Parathyroid adenoma (tissue), 2 donors: ENCODE results near the gene EEF1AKMT2.
"Not testable (repeated sequence)": the region's sequence is repeated elsewhere in the genome, so short reads cannot be mapped to it uniquely, and the experiment has no call there.

Experiments
- H2AFZ ChIP-seq: fragments of 300-600 bp; sonication (generic); one replicate; pipeline ENCODE4 v1.7.0; 2017; ENCODE audit warnings: antibody characterized with exemption, mild to moderate bottlenecking
- H3K27ac ChIP-seq: fragments of 300-600 bp; sonication (generic); one replicate; pipeline ENCODE4 v1.7.0; 2017
- H3K27me3 ChIP-seq: fragments of 300-600 bp; sonication (generic); one replicate; pipeline ENCODE4 v1.7.0; 2017; ENCODE audit warnings: low read length; ENCODE audit not compliant: control insufficient read depth, insufficient read depth
- H3K36me3 ChIP-seq: fragments of 300-600 bp; sonication (generic); one replicate; pipeline ENCODE4 v1.7.0; 2017; ENCODE audit warnings: low read length; ENCODE audit not compliant: control insufficient read depth, insufficient read depth
- H3K4me1 ChIP-seq: fragments of 300-600 bp; sonication (generic); one replicate; pipeline ENCODE4 v1.7.0; 2017; ENCODE audit warnings: control low read depth
- H3K4me2 ChIP-seq: fragments of 300-600 bp; sonication (generic); one replicate; pipeline ENCODE4 v1.7.0; 2017; ENCODE audit warnings: low read length
- H3K4me3 ChIP-seq: fragments of 300-600 bp; sonication (generic); one replicate; pipeline ENCODE4 v1.7.0; 2017; ENCODE audit warnings: low read depth, low read length
- H3K79me2 ChIP-seq: fragments of 300-600 bp; sonication (generic); one replicate; pipeline ENCODE4 v1.7.0; 2017; ENCODE audit warnings: control low read depth
- H3K9ac ChIP-seq: fragments of 300-600 bp; sonication (generic); one replicate; pipeline ENCODE4 v1.7.0; 2017; ENCODE audit warnings: mild to moderate bottlenecking
- H3K9me3 ChIP-seq: fragments of 300-600 bp; sonication (generic); one replicate; pipeline ENCODE4 v1.7.0; 2017; ENCODE audit warnings: low read length; ENCODE audit not compliant: control insufficient read depth
- CTCF ChIP-seq: fragments of 300-600 bp; sonication (generic); IDR thresholded peaks from one replicate; pipeline ENCODE4 v1.7.0; 2017; ENCODE audit warnings: antibody characterized with exemption, mild to moderate bottlenecking
- donor health status: primary hyperparathyroidism.

EEF1AKMT2 gene

GRCh38 chr10:124798781-124799180 is 7.1 kb upstream of the EEF1AKMT2 start:
- Histone ChIP-seq H3K9ac (no peak overlapping the region), H3K36me3 (no peaks in the 10 kb centered on the region), H3K79me2 (peaks cover 13% of the 10 kb centered on the region), H3K27me3 (no peaks in the 10 kb centered on the region), H3K9me3 (no peaks in the 10 kb centered on the region), H3K4me2 (no peak overlapping the region), H3K4me1 (peaks cover 3% of the 10 kb centered on the region), H3K27ac (no peak overlapping the region), H2AFZ (no peak overlapping the region), H3K4me3 (no peak overlapping the region)
- no peak for TF ChIP-seq CTCF

- H3K9me3 ChIP-seq = no peaks in the 10 kb centered on the region
- no peak overlapping the region for H3K27ac ChIP-seq
- no peaks in the 10 kb centered on the region for H3K36me3 ChIP-seq
- no peak overlapping the region for H3K4me2 ChIP-seq
- H2AFZ ChIP-seq = no peak overlapping the region
- H3K9ac ChIP-seq = no peak overlapping the region
- H3K79me2 ChIP-seq = peaks cover 13% of the 10 kb centered on the region
- H3K27me3 ChIP-seq = no peaks in the 10 kb centered on the region
- no peak for TF ChIP-seq CTCF
- H3K4me1 ChIP-seq = peaks cover 3% of the 10 kb centered on the region
- no peak overlapping the region for H3K4me3 ChIP-seq
Measured at GRCh38 chr10:124798364-124798763, 6.7 kb upstream of the EEF1AKMT2 start.

GRCh38 chr10:124792998-124793352 is 1.3 kb upstream of the EEF1AKMT2 start:
- no peak overlapping the region for H2AFZ ChIP-seq
- H3K27ac ChIP-seq = no peak overlapping the region
- no peak overlapping the region for H3K4me3 ChIP-seq
- no peak overlapping the region for H3K9ac ChIP-seq
- no peaks in the 10 kb centered on the region for H3K27me3 ChIP-seq
- H3K9me3 ChIP-seq = no peaks in the 10 kb centered on the region
- H3K36me3 ChIP-seq = no peaks in the 10 kb centered on the region
- no peak overlapping the region for H3K4me2 ChIP-seq
- H3K4me1 ChIP-seq = no peaks in the 10 kb centered on the region
- peaks cover 5% of the 10 kb centered on the region for H3K79me2 ChIP-seq
- no peak for TF ChIP-seq CTCF

GRCh38 chr10:124782900-124783299 is 8.8 kb downstream of the EEF1AKMT2 start:
- not testable (repeated sequence) for H3K4me3 ChIP-seq, H3K4me2 ChIP-seq, H3K27me3 ChIP-seq, H3K79me2 ChIP-seq, H3K36me3 ChIP-seq, H3K9me3 ChIP-seq, H3K9ac ChIP-seq, H2AFZ ChIP-seq, H3K27ac ChIP-seq, H3K4me1 ChIP-seq

GRCh38 chr10:124768791-124769190 is 22.9 kb downstream of the EEF1AKMT2 start:
- Histone ChIP-seq H3K4me3 (no peak overlapping the region), H3K27me3 (no peaks in the 10 kb centered on the region), H3K4me1 (no peaks in the 10 kb centered on the region), H3K9me3 (no peaks in the 10 kb centered on the region), H3K4me2 (no peak overlapping the region), H2AFZ (no peak overlapping the region), H3K27ac (no peak overlapping the region), H3K36me3 (no peaks in the 10 kb centered on the region), H3K79me2 (no peaks in the 10 kb centered on the region), H3K9ac (no peak overlapping the region)
- no peak for TF ChIP-seq CTCF
